B cell (primary cell): ENCODE measurements around the gene PARD3. TPM values are rescaled to one million over a fixed set of nuclear protein-coding genes. Genes with fewer than 3 reads are reported as not detected.

Experiments used
- ATAC-seq: fragments of 200-7000 bp; cut with Tn5 transposase; one replicate; pipeline ENCODE4 v1.10.0; 2021; ENCODE audit warnings: low read depth, mild to moderate bottlenecking, moderate number of reproducible peaks, moderate library complexity
- CTCF ChIA-PET: fragments of 350-600 bp; sonication (Branson Sonifier 250); formaldehyde crosslinking; loops from one replicate; lab custom pipeline; 2021; ENCODE audit warnings: antibody characterized with exemption, inconsistent platforms; lab: Charles Lee
- POLR2A ChIA-PET: fragments of 350-600 bp; sonication (Branson Sonifier 250); formaldehyde crosslinking; loops from one replicate; lab custom pipeline; 2021; ENCODE audit warnings: antibody characterized with exemption; lab: Charles Lee
- DNase-seq: peaks from one replicate; pipeline ENCODE4 v3.0.0; 2013
- H2AFZ ChIP-seq: 2 replicates; pipeline ENCODE4 v1.6.1; 2012; ENCODE audit warnings: mild to moderate bottlenecking, low read depth, low read length; ENCODE audit not compliant: insufficient read depth, poor library complexity, severe bottlenecking
- H3K27ac ChIP-seq, 2 donors: 1 replicate in 1 of 2; 2 replicates in 1 of 2; pipeline ENCODE4 v1.5.1; 2012 to 2013; ENCODE audit warnings: low read length in 2 of 2, mild to moderate bottlenecking in 2 of 2, moderate library complexity in 1 of 2
- H3K27me3 ChIP-seq, 4 experiments: fragments of 200-600 bp in 1 of 4; sonication (generic) in 1 of 4; replicated peaks in 1 of 4; 1 replicate in 2 of 4; 2 replicates in 2 of 4; pipeline versions ENCODE4 v1.6.1 to v1.7.0; 2013 to 2016; ENCODE audit warnings: low read length in 3 of 4, mild to moderate bottlenecking in 2 of 4, mixed read lengths in 1 of 4, moderate library complexity in 1 of 4; ENCODE audit not compliant: insufficient read depth in 4 of 4, control insufficient read depth in 3 of 4; ENCODE audit errors: control extremely low read depth in 1 of 4
- H3K36me3 ChIP-seq, 2 experiments: replicated peaks in 1 of 2; 1 replicate in 1 of 2; 2 replicates in 1 of 2; pipeline versions ENCODE4 v1.6.1 to v1.7.1; 2013; ENCODE audit warnings: low read length in 1 of 2; ENCODE audit not compliant: insufficient read depth in 2 of 2, control insufficient read depth in 1 of 2; ENCODE audit errors: control extremely low read depth in 1 of 2, extremely low read depth in 1 of 2
- H3K4me1 ChIP-seq, 2 donors: fragments of 200-600 bp in 1 of 2; sonication (generic) in 1 of 2; 1 replicate in 1 of 2; 2 replicates in 1 of 2; pipeline versions ENCODE4 v1.5.1 to v1.6.1; 2013 to 2017; ENCODE audit warnings: low read length in 2 of 2; ENCODE audit not compliant: control insufficient read depth in 2 of 2, insufficient read depth in 2 of 2
- H3K4me2 ChIP-seq: replicated peaks from 2 replicates; pipeline ENCODE3; 2012; ENCODE audit warnings: mild to moderate bottlenecking, low read depth, low read length; ENCODE audit not compliant: poor library complexity, severe bottlenecking
- H3K4me3 ChIP-seq, 5 experiments: fragments of 200-600 bp in 1 of 5; sonication (generic) in 1 of 5; 1 replicate in 3 of 5; 2 replicates in 2 of 5; pipeline versions ENCODE4 v1.5.1 to v1.7.0; 2011 to 2016; ENCODE audit warnings: low read length in 4 of 5, mild to moderate bottlenecking in 4 of 5, low read depth in 2 of 5, control low read depth in 1 of 5, moderate library complexity in 1 of 5; ENCODE audit not compliant: insufficient read depth in 1 of 5; ENCODE audit errors: control extremely low read depth in 1 of 5, extremely low read depth in 1 of 5
- H3K79me2 ChIP-seq: fragments of 200-600 bp; sonication (generic); one replicate; pipeline ENCODE4 v1.6.0; 2016; ENCODE audit warnings: low read length; ENCODE audit not compliant: control insufficient read depth, insufficient read depth
- H3K9ac ChIP-seq: fragments of 200-600 bp; sonication (generic); 2 replicates; pipeline ENCODE4 v1.6.1; 2017; ENCODE audit warnings: mild to moderate bottlenecking, low read length, moderate library complexity
- H3K9me3 ChIP-seq, 3 donors: one replicate each; pipeline versions ENCODE4 v1.6.1 to v1.7.1; 2013; ENCODE audit warnings: low read length in 2 of 3; ENCODE audit not compliant: control insufficient read depth in 2 of 3, insufficient read depth in 1 of 3; ENCODE audit errors: control extremely low read depth in 1 of 3
- H4K20me1 ChIP-seq: 2 replicates; pipeline ENCODE4 v1.6.0; 2012; ENCODE audit warnings: mild to moderate bottlenecking, low read length; ENCODE audit not compliant: insufficient read depth, control insufficient read depth, poor library complexity, severe bottlenecking
- H3K27ac Mint-ChIP-seq: one replicate; pipeline ENCODE4 v1.8.0; 2021; ENCODE audit warnings: mixed read lengths
- H3K27me3 Mint-ChIP-seq: one replicate; pipeline ENCODE4 v1.8.0; 2021; ENCODE audit warnings: mixed read lengths
- H3K4me1 Mint-ChIP-seq: one replicate; pipeline ENCODE4 v1.8.0; 2021; ENCODE audit warnings: mixed read lengths
- H3K4me3 Mint-ChIP-seq: one replicate; pipeline ENCODE4 v1.8.0; 2021; ENCODE audit warnings: mixed read lengths
- H3K9me3 Mint-ChIP-seq: one replicate; pipeline ENCODE4 v1.8.0; 2022; ENCODE audit warnings: mixed read lengths; ENCODE audit not compliant: insufficient read depth
- EZH2 ChIP-seq: IDR thresholded peaks from 2 replicates; pipeline ENCODE4 v1.6.1; 2012; ENCODE audit warnings: borderline replicate concordance, low read depth, mild to moderate bottlenecking, moderate library complexity, low read length; ENCODE audit not compliant: insufficient read depth, poor library complexity, severe bottlenecking
- WGBS: methylation state at CpG from one replicate; pipeline ENCODE4 v1.1.5; 2013; ENCODE audit warnings: missing lambda C conversion rate; ENCODE audit not compliant: insufficient coverage; 5-methylcytosine and 5-hydroxymethylcytosine counted together
- intact Hi-C: fragments of 100-400 bp; cut with micrococcal nuclease; formaldehyde crosslinking; loops from one replicate; pipeline ENCODE4 v1.10.0; 2022
- polyA plus RNA-seq: library from polyadenylated mRNA; depleted of rRNA; stranded (reverse); fragments of >200 nt; gene quantifications from 2 replicates; pipeline ENCODE4 v1.2.3, GENCODE V29; 2012
- total RNA-seq, 2 donors: library from RNA; stranded (reverse); fragments of 120-200 nt in 1 of 2; gene quantifications; 1 replicate in 1 of 2; 2 replicates in 1 of 2; pipeline versions ENCODE4 v1.2.3 to v1.2.4, GENCODE V29; 2013 to 2022
- TF ChIP-seq, protein P1 (sequence below): fragments of 200-600 bp; IDR thresholded peaks from one replicate; pipeline ENCODE4 v1.8.0; 2022; ENCODE audit warnings: antibody characterized with exemption, mild to moderate bottlenecking

Gene PARD3
- total and polyA plus RNA-seq, 2 donors (not counting 1 experiment from before 2014, with no cell fraction given) = not detected

DNA sequence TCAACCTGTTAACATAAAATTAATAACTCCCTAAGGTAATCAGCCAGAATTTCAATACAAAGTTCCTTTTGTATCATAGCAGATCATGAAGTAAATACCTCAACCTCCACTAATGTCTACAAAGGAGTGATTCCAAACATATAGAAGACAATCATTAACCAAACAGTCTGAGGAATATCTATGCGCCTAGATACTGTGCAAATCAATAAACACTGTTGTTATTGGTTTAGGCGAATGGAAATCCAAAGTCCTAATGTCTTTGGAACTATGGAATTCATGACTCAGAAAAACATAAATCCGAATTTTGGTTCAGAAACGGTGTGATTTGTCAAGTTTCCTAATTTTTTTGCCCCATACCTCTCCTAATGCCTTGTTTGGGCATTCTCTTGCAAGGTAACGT lies 469.7 kb downstream of the PARD3 start:
- 100% methylated on average over 3 of the region's 5 CpGs for WGBS
- H3K4me3 ChIP-seq = no peak overlapping the region
- H3K36me3 ChIP-seq = no peaks in the 10 kb centered on the region
- Mint-ChIP-seq H3K27ac (no peak overlapping the region), H3K27me3 (no peaks in the 10 kb centered on the region), H3K4me1 (no peaks in the 10 kb centered on the region), H3K4me3 (no peak overlapping the region), H3K9me3 (peaks cover 2% of the 10 kb centered on the region)
- no peak overlapping the region for H3K9ac ChIP-seq
- no peaks in the 10 kb centered on the region for H3K4me1 ChIP-seq
- ChIA-PET CTCF (no interaction called here), POLR2A (no interaction called here)
- H3K4me2 ChIP-seq = no peak overlapping the region
- ATAC-seq = no peak
- H3K9me3 ChIP-seq = no peaks in the 10 kb centered on the region
- DNase-seq = no peak
- no peaks in the 10 kb centered on the region for H3K27me3 ChIP-seq
- no peak overlapping the region for H3K27ac ChIP-seq
- intact Hi-C loops = no loop called here
- no peaks in the 10 kb centered on the region for H3K79me2 ChIP-seq
- no peak for TF ChIP-seq EZH2
- TF ChIP-seq, protein P1, sequence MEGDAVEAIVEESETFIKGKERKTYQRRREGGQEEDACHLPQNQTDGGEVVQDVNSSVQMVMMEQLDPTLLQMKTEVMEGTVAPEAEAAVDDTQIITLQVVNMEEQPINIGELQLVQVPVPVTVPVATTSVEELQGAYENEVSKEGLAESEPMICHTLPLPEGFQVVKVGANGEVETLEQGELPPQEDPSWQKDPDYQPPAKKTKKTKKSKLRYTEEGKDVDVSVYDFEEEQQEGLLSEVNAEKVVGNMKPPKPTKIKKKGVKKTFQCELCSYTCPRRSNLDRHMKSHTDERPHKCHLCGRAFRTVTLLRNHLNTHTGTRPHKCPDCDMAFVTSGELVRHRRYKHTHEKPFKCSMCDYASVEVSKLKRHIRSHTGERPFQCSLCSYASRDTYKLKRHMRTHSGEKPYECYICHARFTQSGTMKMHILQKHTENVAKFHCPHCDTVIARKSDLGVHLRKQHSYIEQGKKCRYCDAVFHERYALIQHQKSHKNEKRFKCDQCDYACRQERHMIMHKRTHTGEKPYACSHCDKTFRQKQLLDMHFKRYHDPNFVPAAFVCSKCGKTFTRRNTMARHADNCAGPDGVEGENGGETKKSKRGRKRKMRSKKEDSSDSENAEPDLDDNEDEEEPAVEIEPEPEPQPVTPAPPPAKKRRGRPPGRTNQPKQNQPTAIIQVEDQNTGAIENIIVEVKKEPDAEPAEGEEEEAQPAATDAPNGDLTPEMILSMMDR = no peak
- no peak overlapping the region for H2AFZ ChIP-seq
- no peaks in the 10 kb centered on the region for H4K20me1 ChIP-seq

DNA sequence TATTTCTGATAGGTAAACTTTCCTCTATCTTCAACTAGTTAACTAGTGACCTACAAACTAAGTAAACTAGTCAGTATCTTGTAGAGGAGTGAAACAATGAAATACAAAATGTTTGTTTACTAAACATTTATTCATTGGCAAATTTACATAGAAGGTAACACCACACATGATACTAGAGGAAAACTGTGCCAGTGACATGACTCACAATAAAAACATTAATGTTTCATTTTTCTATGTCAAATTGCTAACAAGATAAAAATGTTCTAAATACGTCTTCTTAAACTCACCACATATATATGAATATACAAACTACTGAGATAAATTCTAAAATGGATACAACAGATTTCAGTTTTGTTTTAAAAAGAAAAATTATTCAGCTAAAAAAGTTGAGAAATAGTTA lies 471.3 kb downstream of the PARD3 start:
- H3K27me3 ChIP-seq = no peaks in the 10 kb centered on the region
- CTCF ChIA-PET = no interaction called here
- Mint-ChIP-seq H3K4me1 (no peaks in the 10 kb centered on the region), H3K9me3 (peaks cover 2% of the 10 kb centered on the region), H3K27ac (no peak overlapping the region), H3K27me3 (no peaks in the 10 kb centered on the region), H3K4me3 (no peak overlapping the region)
- no peak overlapping the region for H3K4me2 ChIP-seq
- H3K4me1 ChIP-seq = no peaks in the 10 kb centered on the region
- no peaks in the 10 kb centered on the region for H4K20me1 ChIP-seq
- no CpG with 5 or more reads among the region's 1 CpG for WGBS
- no peaks in the 10 kb centered on the region for H3K36me3 ChIP-seq
- no peak overlapping the region for H3K9ac ChIP-seq
- no peaks in the 10 kb centered on the region for H3K9me3 ChIP-seq
- TF ChIP-seq, protein P1 = no peak
- TF ChIP-seq EZH2 = no peak
- POLR2A ChIA-PET = no interaction called here
- ATAC-seq (no peak), DNase-seq (no peak)
- no peak overlapping the region for H3K27ac ChIP-seq
- intact Hi-C loops = no loop called here
- H2AFZ ChIP-seq = no peak overlapping the region
- no peaks in the 10 kb centered on the region for H3K79me2 ChIP-seq
- no peak overlapping the region for H3K4me3 ChIP-seq
